Smooth muscle cell (in vitro differentiated cells): ENCODE measurements around the gene SMPD4. TPM values are rescaled to one million over a fixed set of nuclear protein-coding genes. Genes with fewer than 3 reads are reported as not detected.
"Not testable (repeated sequence)": the region's sequence is repeated elsewhere in the genome, so short reads cannot be mapped to it uniquely, and the experiment has no call there.

Source experiments
- DNase-seq: peaks from one replicate; lab custom pipeline; 2025; ENCODE audit not compliant: unreplicated experiment; lab: John Stamatoyannopoulos, UW
- H2AFZ ChIP-seq: fragments of 200-600 bp; sonication (generic); 2 replicates; pipeline ENCODE4 v1.6.0; 2016; ENCODE audit warnings: antibody characterized with exemption, low read depth, mild to moderate bottlenecking
- H3F3A ChIP-seq: fragments of 200-600 bp; sonication (generic); 2 replicates; pipeline ENCODE4 v1.6.0; 2017; ENCODE audit warnings: antibody characterized with exemption, low read depth
- H3K27ac ChIP-seq: fragments of 200-600 bp; sonication (generic); 2 replicates; pipeline ENCODE4 v1.5.1; 2016; ENCODE audit warnings: low read depth, mild to moderate bottlenecking
- H3K27me3 ChIP-seq: fragments of 200-600 bp; sonication (generic); 2 replicates; pipeline ENCODE4 v1.6.1; 2016; ENCODE audit warnings: low read depth, mild to moderate bottlenecking
- H3K36me3 ChIP-seq: fragments of 200-600 bp; sonication (generic); 2 replicates; pipeline ENCODE4 v1.5.1; 2016; ENCODE audit warnings: low read depth
- H3K4me1 ChIP-seq: fragments of 200-600 bp; sonication (generic); 2 replicates; pipeline ENCODE4 v1.5.1; 2016; ENCODE audit warnings: low read depth
- H3K4me2 ChIP-seq: fragments of 200-600 bp; sonication (generic); 2 replicates; pipeline ENCODE4 v1.6.0; 2016; ENCODE audit warnings: mild to moderate bottlenecking
- H3K4me3 ChIP-seq: fragments of 200-600 bp; sonication (generic); 2 replicates; pipeline ENCODE4 v1.5.1; 2016; ENCODE audit warnings: mild to moderate bottlenecking
- H3K79me2 ChIP-seq: fragments of 200-600 bp; sonication (generic); 2 replicates; pipeline ENCODE4 v1.6.0; 2016; ENCODE audit warnings: low read depth, mild to moderate bottlenecking
- H3K9ac ChIP-seq: fragments of 200-600 bp; sonication (generic); 2 replicates; pipeline ENCODE4 v1.6.0; 2016; ENCODE audit warnings: low read depth
- H3K9me3 ChIP-seq: fragments of 200-600 bp; sonication (generic); replicated peaks from 2 replicates; pipeline ENCODE4 v1.5.1; 2016; ENCODE audit warnings: low read depth
- H4K20me1 ChIP-seq: fragments of 200-600 bp; sonication (generic); 2 replicates; pipeline ENCODE4 v1.6.0; 2016; ENCODE audit warnings: low read depth
- WGBS: methylation state at CpG from one replicate; pipeline ENCODE4 v1.1.7; 2016; ENCODE audit warnings: low lambda C conversion rate; 5-methylcytosine and 5-hydroxymethylcytosine counted together
- polyA plus RNA-seq: library from polyadenylated mRNA; unstranded; fragments of >200 nt; fragmentation: Nextera tagmentation; extraction: Ambion mirVana; gene quantifications from 2 replicates; pipeline ENCODE4 v1.2.1, GENCODE V29; 2016
- total RNA-seq: library from RNA; depleted of rRNA; stranded (reverse); fragments of >200 nt; gene quantifications from 2 replicates; pipeline ENCODE4 v1.2.3, GENCODE V29; 2014
- TF ChIP-seq, protein P1 (sequence below): fragments of 200-600 bp; sonication (generic); IDR thresholded peaks from 2 replicates; pipeline ENCODE4 v1.5.1; 2017; ENCODE audit warnings: borderline replicate concordance, mild to moderate bottlenecking, antibody characterized with exemption; ENCODE audit not compliant: insufficient read depth, poor library complexity, severe bottlenecking

SMPD4 gene
- total and polyA plus RNA-seq, 2 experiments from 2014 or later: 29.8 to 53.6 TPM

DNA sequence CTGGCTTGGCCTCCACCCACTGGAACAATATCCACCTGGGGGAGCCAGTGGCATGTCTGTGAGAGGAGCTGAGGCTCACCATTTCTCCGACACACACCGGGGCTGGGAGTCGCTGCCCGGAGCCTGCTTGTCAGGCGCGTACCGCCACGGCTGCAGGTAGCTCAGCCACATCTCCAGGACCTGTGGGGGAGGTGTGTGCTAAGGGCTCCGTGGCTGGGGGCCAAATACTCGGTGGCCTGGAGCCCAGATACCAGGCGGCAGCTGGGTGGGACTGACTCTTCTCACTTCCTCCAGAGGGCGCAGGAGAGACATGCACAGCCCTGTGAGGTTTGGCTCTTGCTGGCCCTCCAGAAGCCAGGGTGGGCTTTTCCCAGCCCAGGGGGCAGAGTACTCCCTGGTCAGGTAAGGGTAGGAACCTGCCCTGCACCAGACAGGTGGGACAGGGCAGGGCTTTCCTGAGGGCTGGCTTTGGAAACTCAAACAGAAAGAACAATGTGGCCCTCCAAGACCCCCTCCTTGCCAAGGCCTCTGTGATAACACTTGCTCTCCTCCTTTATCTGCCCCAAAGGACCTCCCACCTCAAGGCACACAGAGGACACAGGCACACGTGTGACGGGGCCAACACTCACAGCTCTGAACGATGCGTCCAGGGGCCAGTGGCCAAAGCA, 25.3 kb downstream of the SMPD4 start:
- H2AFZ ChIP-seq, H3K4me1 ChIP-seq, DNase-seq, H3K27ac ChIP-seq, H3K79me2 ChIP-seq, H3K4me2 ChIP-seq, H3K36me3 ChIP-seq, H4K20me1 ChIP-seq, H3F3A ChIP-seq, H3K27me3 ChIP-seq, H3K9ac ChIP-seq, H3K9me3 ChIP-seq, H3K4me3 ChIP-seq: not testable (repeated sequence)
- TF ChIP-seq, protein P1, sequence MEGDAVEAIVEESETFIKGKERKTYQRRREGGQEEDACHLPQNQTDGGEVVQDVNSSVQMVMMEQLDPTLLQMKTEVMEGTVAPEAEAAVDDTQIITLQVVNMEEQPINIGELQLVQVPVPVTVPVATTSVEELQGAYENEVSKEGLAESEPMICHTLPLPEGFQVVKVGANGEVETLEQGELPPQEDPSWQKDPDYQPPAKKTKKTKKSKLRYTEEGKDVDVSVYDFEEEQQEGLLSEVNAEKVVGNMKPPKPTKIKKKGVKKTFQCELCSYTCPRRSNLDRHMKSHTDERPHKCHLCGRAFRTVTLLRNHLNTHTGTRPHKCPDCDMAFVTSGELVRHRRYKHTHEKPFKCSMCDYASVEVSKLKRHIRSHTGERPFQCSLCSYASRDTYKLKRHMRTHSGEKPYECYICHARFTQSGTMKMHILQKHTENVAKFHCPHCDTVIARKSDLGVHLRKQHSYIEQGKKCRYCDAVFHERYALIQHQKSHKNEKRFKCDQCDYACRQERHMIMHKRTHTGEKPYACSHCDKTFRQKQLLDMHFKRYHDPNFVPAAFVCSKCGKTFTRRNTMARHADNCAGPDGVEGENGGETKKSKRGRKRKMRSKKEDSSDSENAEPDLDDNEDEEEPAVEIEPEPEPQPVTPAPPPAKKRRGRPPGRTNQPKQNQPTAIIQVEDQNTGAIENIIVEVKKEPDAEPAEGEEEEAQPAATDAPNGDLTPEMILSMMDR: peak; percentile 36
- 83% methylated on average over 16 of the region's 16 CpGs for WGBS

DNA sequence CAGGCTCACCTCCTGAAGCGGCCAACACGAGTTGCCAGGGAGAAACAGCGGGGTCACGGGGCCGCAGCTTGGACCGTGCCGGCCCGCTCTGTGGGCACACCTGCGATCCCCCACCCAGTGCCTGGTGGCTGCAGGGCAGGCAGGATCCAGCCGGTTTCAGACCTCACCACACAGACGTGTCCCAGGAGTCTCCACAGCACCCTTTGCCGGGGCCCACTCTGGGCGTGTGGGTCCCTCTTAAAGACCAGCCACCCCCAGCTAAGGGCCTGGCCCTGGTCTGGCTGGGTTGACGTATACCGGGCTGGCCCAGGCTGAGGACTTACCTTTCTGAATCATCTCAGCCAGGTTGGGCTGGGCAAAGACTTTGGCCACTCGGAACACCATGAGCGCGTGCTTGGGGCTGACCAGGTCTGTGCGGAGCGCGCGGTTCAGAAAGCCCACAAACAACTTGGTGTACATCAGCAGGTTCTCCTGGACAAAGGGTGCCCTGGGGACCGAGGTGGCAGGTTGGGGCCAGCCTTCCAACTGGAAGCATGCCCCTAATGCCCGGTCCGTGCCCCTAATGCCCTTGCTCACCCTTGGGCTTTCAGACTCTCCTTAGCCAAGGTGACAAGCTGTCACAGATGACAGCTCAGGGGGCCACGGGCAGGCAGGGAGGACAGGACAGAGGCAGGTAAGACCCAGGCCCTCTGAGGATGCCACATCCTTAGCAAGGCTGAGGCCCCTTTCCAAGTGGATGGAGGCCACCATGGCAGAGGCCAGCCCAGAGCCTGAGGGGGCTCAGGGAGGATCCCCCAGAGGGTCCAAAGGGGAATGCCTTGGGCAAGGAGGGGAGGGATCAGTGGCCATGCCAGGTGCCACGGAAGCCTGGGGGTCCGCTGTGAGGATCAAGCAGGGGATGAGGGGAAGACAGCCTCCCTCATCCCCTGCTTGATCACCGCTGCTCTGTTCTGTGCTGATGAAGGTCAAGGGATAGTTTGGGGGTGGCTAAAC, 26.3 kb downstream of the SMPD4 start:
- H2AFZ ChIP-seq: no peak overlapping the region
- no peaks in the 10 kb centered on the region for H3K4me1 ChIP-seq
- no peak overlapping the region for H3K4me3 ChIP-seq
- no peaks in the 10 kb centered on the region for H3F3A ChIP-seq
- TF ChIP-seq, protein P1: no peak
- no peaks in the 10 kb centered on the region for H3K79me2 ChIP-seq
- H3K27ac ChIP-seq: no peak overlapping the region
- no peaks in the 10 kb centered on the region for H3K27me3 ChIP-seq
- no peak for DNase-seq
- H3K9ac ChIP-seq: no peak overlapping the region
- H4K20me1 ChIP-seq: no peaks in the 10 kb centered on the region
- no peaks in the 10 kb centered on the region for H3K36me3 ChIP-seq
- H3K9me3 ChIP-seq: no peaks in the 10 kb centered on the region
- H3K4me2 ChIP-seq: no peak overlapping the region
- WGBS: 99% methylated on average over 29 of the region's 29 CpGs

DNA sequence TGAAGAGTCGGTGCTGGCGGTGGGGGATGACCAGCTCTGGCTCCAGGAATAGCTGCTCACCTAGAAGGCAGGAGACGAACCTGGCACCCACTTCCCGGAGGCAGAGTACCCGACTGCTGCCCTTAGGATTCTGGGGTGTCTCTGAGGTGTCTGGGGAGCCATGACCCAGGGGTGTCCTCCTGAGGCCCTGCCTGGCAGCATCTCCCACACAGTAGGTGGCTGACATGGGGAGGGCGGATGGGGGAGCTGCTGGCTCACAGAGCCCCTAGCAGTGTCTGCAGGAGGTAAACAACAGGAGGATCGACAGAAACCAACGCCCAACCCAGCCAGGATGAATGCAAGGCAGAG, 27.0 kb downstream of the SMPD4 start:
- H3F3A ChIP-seq, H3K4me1 ChIP-seq, H4K20me1 ChIP-seq, H3K9ac ChIP-seq, H3K4me2 ChIP-seq, H3K27ac ChIP-seq, H3K36me3 ChIP-seq, H3K79me2 ChIP-seq, H3K27me3 ChIP-seq, H3K4me3 ChIP-seq, H3K9me3 ChIP-seq, DNase-seq, H2AFZ ChIP-seq: not testable (repeated sequence)
- 98% methylated on average over 8 of the region's 8 CpGs for WGBS

DNA sequence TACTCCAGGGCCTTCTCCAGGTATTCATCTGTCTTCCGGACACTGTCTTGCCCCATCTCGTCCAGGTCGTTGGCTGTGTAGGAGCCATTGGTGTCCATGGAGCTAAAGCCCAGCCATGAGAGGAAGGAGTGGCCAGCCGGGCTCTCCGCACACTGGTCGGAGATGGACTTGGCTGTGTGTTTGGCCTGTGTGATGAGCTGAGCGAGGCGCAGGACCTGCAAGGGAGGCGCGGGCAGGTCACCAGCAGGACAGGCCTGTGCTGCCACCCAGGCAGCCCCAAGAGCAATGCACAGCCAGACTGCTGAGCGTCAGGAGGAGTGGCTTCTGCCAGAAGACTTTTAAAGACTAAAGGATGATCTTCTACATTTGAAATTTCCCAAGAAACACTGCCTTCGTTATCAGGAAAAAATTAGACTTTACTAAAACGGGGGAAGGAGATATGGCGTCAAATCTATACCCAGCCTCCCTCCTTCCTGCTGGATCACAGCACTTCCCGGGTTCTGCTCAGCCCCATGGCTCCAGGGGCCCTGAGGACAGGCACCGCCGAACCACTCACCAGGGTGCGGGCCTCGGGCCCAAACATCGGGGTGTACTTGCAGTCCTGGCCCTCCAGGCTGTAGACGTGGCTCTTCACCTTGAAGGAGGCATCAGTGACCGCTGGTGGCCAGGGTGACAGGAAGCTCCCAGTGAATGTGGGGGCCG, 27.5 kb downstream of the SMPD4 start:
- not testable (repeated sequence) for H3K9ac ChIP-seq, H2AFZ ChIP-seq, H3F3A ChIP-seq, H3K9me3 ChIP-seq, H3K4me2 ChIP-seq, H3K79me2 ChIP-seq, H3K4me1 ChIP-seq, DNase-seq, H3K27ac ChIP-seq, H3K4me3 ChIP-seq, H4K20me1 ChIP-seq, H3K27me3 ChIP-seq, H3K36me3 ChIP-seq
- WGBS: 98% methylated on average over 22 of the region's 23 CpGs
